Measurements from ENCODE around the gene OR8D1. TPM values are rescaled to one million over a fixed set of nuclear protein-coding genes. Genes with fewer than 3 reads are reported as not detected.

OR8D1 gene
- total and polyA plus RNA-seq, 2 experiments from 2014 or later, result not detected

DNA sequence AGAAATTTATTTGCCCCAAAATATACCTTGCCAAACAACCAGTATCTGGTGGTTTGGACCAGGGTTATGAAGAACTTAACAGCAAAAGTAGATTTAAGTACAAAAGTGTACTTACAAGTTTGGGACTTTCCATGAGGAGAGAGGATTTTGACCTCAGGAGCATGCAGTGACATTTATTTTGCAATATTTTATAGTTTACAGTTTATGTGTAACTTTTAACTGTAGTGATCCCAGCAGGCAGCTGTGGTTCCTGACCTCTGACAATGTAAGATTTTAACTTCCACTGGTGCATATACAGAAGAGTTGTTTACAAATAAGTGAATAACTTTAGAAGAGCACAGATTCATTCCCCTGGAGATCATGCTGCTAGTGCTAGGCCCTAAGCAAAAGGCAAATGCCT, 6.7 kb downstream of the OR8D1 start:
- Histone ChIP-seq H3K4me3 (no peak overlapping the region), H3K27ac (no peak overlapping the region), H3K4me1 (ENCODE audit: low read depth) (no peaks in the 10 kb centered on the region), H3K36me3 (no peaks in the 10 kb centered on the region), H3K27me3 (no peaks in the 10 kb centered on the region), H3K9me3 (ENCODE audit: low read depth) (no peaks in the 10 kb centered on the region)
- TF ChIP-seq, protein P1, sequence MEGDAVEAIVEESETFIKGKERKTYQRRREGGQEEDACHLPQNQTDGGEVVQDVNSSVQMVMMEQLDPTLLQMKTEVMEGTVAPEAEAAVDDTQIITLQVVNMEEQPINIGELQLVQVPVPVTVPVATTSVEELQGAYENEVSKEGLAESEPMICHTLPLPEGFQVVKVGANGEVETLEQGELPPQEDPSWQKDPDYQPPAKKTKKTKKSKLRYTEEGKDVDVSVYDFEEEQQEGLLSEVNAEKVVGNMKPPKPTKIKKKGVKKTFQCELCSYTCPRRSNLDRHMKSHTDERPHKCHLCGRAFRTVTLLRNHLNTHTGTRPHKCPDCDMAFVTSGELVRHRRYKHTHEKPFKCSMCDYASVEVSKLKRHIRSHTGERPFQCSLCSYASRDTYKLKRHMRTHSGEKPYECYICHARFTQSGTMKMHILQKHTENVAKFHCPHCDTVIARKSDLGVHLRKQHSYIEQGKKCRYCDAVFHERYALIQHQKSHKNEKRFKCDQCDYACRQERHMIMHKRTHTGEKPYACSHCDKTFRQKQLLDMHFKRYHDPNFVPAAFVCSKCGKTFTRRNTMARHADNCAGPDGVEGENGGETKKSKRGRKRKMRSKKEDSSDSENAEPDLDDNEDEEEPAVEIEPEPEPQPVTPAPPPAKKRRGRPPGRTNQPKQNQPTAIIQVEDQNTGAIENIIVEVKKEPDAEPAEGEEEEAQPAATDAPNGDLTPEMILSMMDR (IDR thresholded peaks at IDR 0.05; ENCODE audit: low read depth, low read length), result no peak
- no peak for DNase-seq (ENCODE audit: low read depth in 1 of 2, low spot score in 1 of 2)

DNA sequence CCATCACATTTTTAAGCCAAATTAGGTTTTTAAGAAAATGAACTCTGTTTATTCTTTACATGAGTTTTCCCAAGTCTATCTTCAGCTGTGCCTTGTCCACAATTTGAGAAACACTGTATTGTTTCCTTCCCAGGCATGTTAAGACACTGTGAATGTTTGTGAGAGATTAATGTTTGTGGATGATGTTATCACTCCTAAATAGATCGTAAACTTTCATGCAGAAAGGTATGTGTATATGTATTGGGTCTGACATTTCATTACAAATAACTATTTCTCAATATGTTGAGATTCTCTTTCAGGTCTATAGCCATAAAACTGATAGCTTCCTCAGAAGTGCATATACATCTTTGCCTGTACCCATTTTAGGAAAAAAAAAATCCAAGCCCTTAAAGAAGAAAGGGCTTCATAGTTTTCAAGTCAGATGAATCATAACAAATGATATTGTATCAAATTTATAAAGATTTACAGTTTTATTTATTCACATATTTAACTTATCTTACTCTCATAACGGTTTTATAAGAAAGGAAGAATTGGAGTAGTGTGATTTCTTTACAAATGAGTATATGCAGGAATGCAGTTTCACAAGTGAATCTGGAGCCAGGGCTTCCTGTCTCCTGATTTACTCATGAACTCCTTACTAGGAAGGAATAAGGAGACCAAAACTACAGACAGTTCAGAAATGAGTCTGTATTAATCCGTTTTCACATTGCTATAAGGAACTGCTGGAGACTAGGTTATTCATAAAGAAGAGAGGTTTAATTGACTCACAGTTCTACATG, 11.2 kb downstream of the OR8D1 start:
- no peaks in the 10 kb centered on the region for H3K27me3 ChIP-seq
- H3K36me3 ChIP-seq, result no peaks in the 10 kb centered on the region
- H3K4me3 ChIP-seq, result no peak overlapping the region
- TF ChIP-seq, protein P1 (IDR thresholded peaks at IDR 0.05; ENCODE audit: low read depth, low read length), result no peak
- no peak overlapping the region for H3K27ac ChIP-seq
- H3K9me3 ChIP-seq (ENCODE audit: low read depth), result no peaks in the 10 kb centered on the region
- H3K4me1 ChIP-seq (ENCODE audit: low read depth), result no peaks in the 10 kb centered on the region
- no peak for DNase-seq (ENCODE audit: low read depth in 1 of 2, low spot score in 1 of 2)

DNA sequence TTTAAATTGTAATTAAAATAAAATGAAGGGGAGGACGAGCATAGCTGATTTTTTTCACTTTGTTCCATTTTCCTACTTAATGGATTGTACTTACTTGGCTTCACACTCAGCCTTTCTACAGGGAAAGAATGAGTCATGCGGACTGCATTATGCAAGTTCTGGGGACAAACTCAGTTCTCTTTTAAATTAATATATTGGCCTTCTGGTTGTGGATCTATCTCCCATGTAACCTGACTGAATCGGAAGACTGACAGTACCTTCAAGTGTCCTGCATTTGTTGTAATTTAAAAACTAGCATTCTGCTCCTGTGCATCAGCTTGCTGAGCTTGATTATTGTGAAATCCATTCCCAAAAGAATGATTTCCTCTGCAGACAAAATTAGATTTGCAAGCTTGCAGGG, 12.2 kb downstream of the OR8D1 start:
- Histone ChIP-seq H3K27me3 (no peaks in the 10 kb centered on the region), H3K36me3 (no peaks in the 10 kb centered on the region), H3K9me3 (ENCODE audit: low read depth) (no peaks in the 10 kb centered on the region), H3K4me3 (no peak overlapping the region), H3K4me1 (ENCODE audit: low read depth) (no peaks in the 10 kb centered on the region), H3K27ac (no peak overlapping the region)
- DNase-seq (ENCODE audit: low read depth in 1 of 2, low spot score in 1 of 2), result peak in 1 of 2 donors; percentile 57
- TF ChIP-seq, protein P1 (IDR thresholded peaks at IDR 0.05; ENCODE audit: low read depth, low read length), result no peak

DNA sequence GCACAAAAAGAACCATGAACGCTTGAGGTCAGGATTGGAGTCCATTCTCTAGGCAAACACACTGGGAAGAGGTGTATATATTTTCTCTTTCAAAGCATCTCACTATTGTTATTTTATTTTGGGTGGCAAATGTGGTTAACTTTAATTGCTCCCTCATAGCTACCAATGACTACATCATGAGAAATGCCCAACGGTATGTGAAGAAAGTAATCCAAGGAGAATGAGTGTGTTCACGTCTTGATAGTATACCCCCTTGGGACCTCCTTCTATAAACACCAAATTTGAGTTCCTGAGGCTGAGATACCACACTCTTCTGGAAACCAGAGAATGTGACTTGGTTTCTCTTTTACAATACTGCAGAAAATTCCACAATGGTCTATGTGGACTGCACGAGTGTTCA, 15.8 kb downstream of the OR8D1 start:
- TF ChIP-seq, protein P1 (IDR thresholded peaks at IDR 0.05; ENCODE audit: low read depth, low read length), result no peak
- H3K9me3 ChIP-seq (ENCODE audit: low read depth), result no peaks in the 10 kb centered on the region
- no peak overlapping the region for H3K4me3 ChIP-seq
- no peaks in the 10 kb centered on the region for H3K27me3 ChIP-seq
- H3K4me1 ChIP-seq (ENCODE audit: low read depth), result no peaks in the 10 kb centered on the region
- no peak for DNase-seq (ENCODE audit: low read depth in 1 of 2, low spot score in 1 of 2)
- no peaks in the 10 kb centered on the region for H3K36me3 ChIP-seq
- no peak overlapping the region for H3K27ac ChIP-seq

DNA sequence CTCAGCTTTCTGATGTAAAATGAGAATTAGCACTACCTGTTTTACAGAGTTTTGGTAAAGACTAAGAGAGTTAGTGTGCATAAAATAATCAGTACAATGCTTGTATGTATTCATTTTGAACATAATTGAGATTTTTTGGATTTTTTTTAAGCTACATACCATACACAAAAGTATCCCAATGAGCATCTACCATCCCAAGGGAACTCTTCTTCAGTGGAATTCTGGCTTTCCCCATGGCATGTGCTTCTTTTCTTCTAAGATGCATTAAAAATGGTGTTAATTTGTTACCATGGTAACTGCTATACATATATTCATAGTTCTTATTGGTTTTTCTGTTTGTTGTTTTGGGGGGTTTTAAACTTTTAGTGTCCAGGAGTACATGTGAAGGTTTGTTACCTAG, 17.7 kb downstream of the OR8D1 start:
- no peak for DNase-seq (ENCODE audit: low read depth in 1 of 2, low spot score in 1 of 2)
- Histone ChIP-seq H3K4me1 (ENCODE audit: low read depth) (no peaks in the 10 kb centered on the region), H3K36me3 (no peaks in the 10 kb centered on the region), H3K4me3 (no peak overlapping the region), H3K27me3 (no peaks in the 10 kb centered on the region), H3K9me3 (ENCODE audit: low read depth) (no peaks in the 10 kb centered on the region), H3K27ac (no peak overlapping the region)
- TF ChIP-seq, protein P1 (IDR thresholded peaks at IDR 0.05; ENCODE audit: low read depth, low read length), result no peak
